WTC11 (cell line): ENCODE results near the gene DNM3. TPM values are rescaled to one million over a fixed set of nuclear protein-coding genes. Genes with fewer than 3 reads are reported as not detected.

Source experiments
- ATAC-seq: fragments of 200-7000 bp; cut with Tn5 transposase; 2 replicates; pipeline ENCODE4 v1.10.0; 2021; ENCODE audit warnings: mild to moderate bottlenecking, moderate library complexity
- CTCF ChIA-PET: fragments of 300-600 bp; sonication (Branson Sonifier 250); formaldehyde crosslinking; loops from one replicate; lab custom pipeline; 2021; ENCODE audit warnings: antibody characterized with exemption; lab: Charles Lee
- POLR2A ChIA-PET: fragments of 350-600 bp; sonication (Branson Sonifier 250); formaldehyde crosslinking; loops from one replicate; lab custom pipeline; 2021; ENCODE audit warnings: antibody characterized with exemption; lab: Charles Lee
- DNase-seq: peaks from one replicate; pipeline ENCODE4 v3.0.0; 2021; ENCODE audit warnings: low spot score
- H3K27ac Mint-ChIP-seq: 2 replicates; pipeline ENCODE4 v1.8.0; 2021; ENCODE audit warnings: mixed read lengths
- H3K27me3 Mint-ChIP-seq: 2 replicates; pipeline ENCODE4 v1.8.0; 2021; ENCODE audit warnings: low read depth, mild to moderate bottlenecking, moderate library complexity, mixed read lengths
- H3K36me3 Mint-ChIP-seq: 2 replicates; pipeline ENCODE4 v1.8.0; 2021; ENCODE audit warnings: mixed read lengths
- H3K4me1 Mint-ChIP-seq: 2 replicates; pipeline ENCODE4 v1.8.0; 2022; ENCODE audit warnings: mixed read lengths
- H3K4me3 Mint-ChIP-seq: 2 replicates; pipeline ENCODE4 v1.8.0; 2021; ENCODE audit warnings: mild to moderate bottlenecking, moderate library complexity, mixed read lengths
- H3K9me3 Mint-ChIP-seq: 2 replicates; pipeline ENCODE4 v1.8.0; 2021; ENCODE audit warnings: mixed read lengths
- ARID4B ChIP-seq: sonication (generic); formaldehyde crosslinking; IDR thresholded peaks from 2 replicates; pipeline ENCODE4 v1.8.0; 2023; ENCODE audit warnings: missing genetic modification reagents, mild to moderate bottlenecking, borderline replicate concordance
- E2F4 ChIP-seq: sonication (generic); formaldehyde crosslinking; IDR thresholded peaks from 2 replicates; pipeline ENCODE4 v1.8.1; 2022; ENCODE audit warnings: low read depth, mild to moderate bottlenecking, moderate library complexity, missing genetic modification reagents, borderline replicate concordance
- ESRRA ChIP-seq: sonication (generic); formaldehyde crosslinking; IDR thresholded peaks from 2 replicates; pipeline ENCODE4 v1.8.1; 2022; ENCODE audit warnings: mild to moderate bottlenecking, missing genetic modification reagents, borderline replicate concordance
- GRHL2 ChIP-seq: fragments of 250-450 bp; sonication (Bioruptor Pico); IDR thresholded peaks from 2 replicates; pipeline ENCODE4 v1.8.0; 2022; ENCODE audit warnings: mild to moderate bottlenecking, moderate library complexity; ENCODE audit not compliant: insufficient replicate concordance, severe bottlenecking
- HMGA2 ChIP-seq: fragments of 250-450 bp; sonication (Bioruptor Pico); IDR thresholded peaks from 2 replicates; pipeline ENCODE4 v1.4.0; 2021; ENCODE audit warnings: mild to moderate bottlenecking, moderate library complexity
- IRF2 ChIP-seq: sonication (generic); formaldehyde crosslinking; IDR thresholded peaks from 2 replicates; pipeline ENCODE4 v1.8.0; 2022; ENCODE audit warnings: low read depth, missing genetic modification reagents, borderline replicate concordance
- JUN ChIP-seq: sonication (generic); formaldehyde crosslinking; IDR thresholded peaks from 2 replicates; pipeline ENCODE4 v1.8.0; 2023; ENCODE audit warnings: mild to moderate bottlenecking, missing genetic modification reagents
- MAX ChIP-seq: sonication (generic); formaldehyde crosslinking; IDR thresholded peaks from 2 replicates; pipeline ENCODE4 v1.8.0; 2022; ENCODE audit warnings: mild to moderate bottlenecking, missing genetic modification reagents
- NFE2L1 ChIP-seq: sonication (generic); formaldehyde crosslinking; IDR thresholded peaks from 2 replicates; pipeline ENCODE4 v1.8.1; 2023; ENCODE audit warnings: missing genetic modification reagents
- NR1H2 ChIP-seq: sonication (generic); formaldehyde crosslinking; IDR thresholded peaks from 2 replicates; pipeline ENCODE4 v1.9.0; 2021; ENCODE audit warnings: mild to moderate bottlenecking, moderate library complexity, missing genetic modification reagents
- SOX15 ChIP-seq: fragments of 250-450 bp; sonication (Bioruptor Pico); IDR thresholded peaks from 2 replicates; pipeline ENCODE4 v1.9.0; 2021; ENCODE audit warnings: mild to moderate bottlenecking
- TEAD4 ChIP-seq: sonication (generic); formaldehyde crosslinking; IDR thresholded peaks from 2 replicates; pipeline ENCODE4 v1.8.0; 2022; ENCODE audit warnings: mild to moderate bottlenecking, missing genetic modification reagents
- ZBTB43 ChIP-seq: sonication (generic); formaldehyde crosslinking; IDR thresholded peaks from 2 replicates; pipeline ENCODE4 v1.8.1; 2023; ENCODE audit warnings: mild to moderate bottlenecking, missing genetic modification reagents
- ZNF263 ChIP-seq: sonication (generic); formaldehyde crosslinking; IDR thresholded peaks from 2 replicates; pipeline ENCODE4 v1.8.1; 2022; ENCODE audit warnings: low read depth, mild to moderate bottlenecking, moderate library complexity, missing genetic modification reagents
- ZNF671 ChIP-seq: fragments of 250-450 bp; sonication (Bioruptor Pico); IDR thresholded peaks from 2 replicates; pipeline ENCODE4 v1.8.0; 2021; ENCODE audit warnings: mild to moderate bottlenecking
- total RNA-seq: library from RNA; stranded (reverse); gene quantifications from 3 replicates; pipeline ENCODE4 v1.2.3, GENCODE V29; 2021
- TF ChIP-seq, protein P1 (sequence below): fragments of 200-600 bp; IDR thresholded peaks from 2 replicates; pipeline ENCODE4 v1.8.0; 2022; ENCODE audit warnings: antibody characterized with exemption

Gene DNM3
- total RNA-seq, 1 experiment from 2014 or later: 1.9 TPM

- no peak for TF ChIP-seq ARID4B (CRISPR knock-in tag)
- no peak for TF ChIP-seq JUN (CRISPR knock-in tag)
These were observed 585.9 kb downstream of the DNM3 start (continued) for GRCh38 chr1:172427191-172427590.

GRCh38 chr1:172429331-172430127, 588.2 kb downstream of the DNM3 start:
- H3K36me3 Mint-ChIP-seq: no peaks in the 10 kb centered on the region
- peaks cover 20% of the 10 kb centered on the region for H3K4me1 Mint-ChIP-seq
- POLR2A ChIA-PET: no interaction called here

DNA sequence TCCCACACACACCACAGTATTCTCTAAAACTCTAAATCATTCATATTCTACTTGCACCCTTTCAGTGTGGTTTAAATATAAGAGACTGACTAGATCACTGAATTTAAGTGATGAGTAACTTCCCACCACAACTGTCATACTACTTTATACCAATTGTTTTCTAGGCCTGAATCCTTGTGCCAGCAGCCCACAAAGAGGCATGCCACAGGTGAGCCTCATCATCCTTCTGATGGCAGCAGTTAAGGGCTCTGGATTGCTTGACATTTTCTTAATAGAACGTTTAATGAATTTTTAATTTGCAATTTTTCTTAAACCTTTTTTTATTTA, 588.8 kb downstream of the DNM3 start:
- POLR2A ChIA-PET: no interaction called here
- Mint-ChIP-seq H3K4me1 (peaks cover 20% of the 10 kb centered on the region), H3K4me3 (no peak overlapping the region), H3K9me3 (peaks cover 7% of the 10 kb centered on the region; the same call in 1 of the 2 replicates), H3K36me3 (no peaks in the 10 kb centered on the region), H3K27ac (no peak overlapping the region), H3K27me3 (no peaks in the 10 kb centered on the region)
- CTCF ChIA-PET: interaction anchor here (1.0 to 1.2 kb wide), 2 partner anchors 31 to 445 kb away, joined by 3 to 5 read pairs; no protein-coding TSS in a partner anchor
- no peak for DNase-seq
- no peak for ATAC-seq
- TF ChIP-seq ZBTB43 (CRISPR knock-in tag) (no peak), ZNF263 (CRISPR knock-in tag) (no peak), HMGA2 (CRISPR knock-in tag) (no peak), IRF2 (CRISPR knock-in tag) (no peak), E2F4 (CRISPR knock-in tag) (no peak), SOX15 (CRISPR knock-in tag) (no peak), ARID4B (CRISPR knock-in tag) (no peak), ESRRA (no peak), ZNF671 (CRISPR knock-in tag) (no peak), GRHL2 (CRISPR knock-in tag) (no peak), JUN (CRISPR knock-in tag) (no peak), MAX (CRISPR knock-in tag) (no peak), TEAD4 (no peak), NFE2L1 (CRISPR knock-in tag) (no peak), NR1H2 (no peak)

More at GRCh38 chr1:172429331-172430127, 588.2 kb downstream of the DNM3 start:
- peaks cover 7% of the 10 kb centered on the region; the same call in 1 of the 2 replicates for H3K9me3 Mint-ChIP-seq
- no peak overlapping the region for H3K27ac Mint-ChIP-seq
- TF ChIP-seq, protein P1, sequence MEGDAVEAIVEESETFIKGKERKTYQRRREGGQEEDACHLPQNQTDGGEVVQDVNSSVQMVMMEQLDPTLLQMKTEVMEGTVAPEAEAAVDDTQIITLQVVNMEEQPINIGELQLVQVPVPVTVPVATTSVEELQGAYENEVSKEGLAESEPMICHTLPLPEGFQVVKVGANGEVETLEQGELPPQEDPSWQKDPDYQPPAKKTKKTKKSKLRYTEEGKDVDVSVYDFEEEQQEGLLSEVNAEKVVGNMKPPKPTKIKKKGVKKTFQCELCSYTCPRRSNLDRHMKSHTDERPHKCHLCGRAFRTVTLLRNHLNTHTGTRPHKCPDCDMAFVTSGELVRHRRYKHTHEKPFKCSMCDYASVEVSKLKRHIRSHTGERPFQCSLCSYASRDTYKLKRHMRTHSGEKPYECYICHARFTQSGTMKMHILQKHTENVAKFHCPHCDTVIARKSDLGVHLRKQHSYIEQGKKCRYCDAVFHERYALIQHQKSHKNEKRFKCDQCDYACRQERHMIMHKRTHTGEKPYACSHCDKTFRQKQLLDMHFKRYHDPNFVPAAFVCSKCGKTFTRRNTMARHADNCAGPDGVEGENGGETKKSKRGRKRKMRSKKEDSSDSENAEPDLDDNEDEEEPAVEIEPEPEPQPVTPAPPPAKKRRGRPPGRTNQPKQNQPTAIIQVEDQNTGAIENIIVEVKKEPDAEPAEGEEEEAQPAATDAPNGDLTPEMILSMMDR: peak; percentile 43; the same call in 1 of the 2 replicates
- no peak for TF ChIP-seq TEAD4
- ATAC-seq: peak; percentile 65
- H3K27me3 Mint-ChIP-seq: no peaks in the 10 kb centered on the region
- DNase-seq: peak; percentile 16
- H3K4me3 Mint-ChIP-seq: no peak overlapping the region
- CTCF ChIA-PET: interaction anchor here (1.0 to 1.9 kb wide), 3 partner anchors 30 to 444 kb away, joined by 3 to 7 read pairs (median 5); no protein-coding TSS in a partner anchor
